HG03354 (cell line): Measurements from ENCODE around the gene HDGFL2.

Experiments
- ATAC-seq: cut with Tn5 transposase; IDR thresholded peaks from one replicate; pipeline ENCODE4 v1.9.1; 2021; ENCODE audit warnings: mild to moderate bottlenecking; ENCODE audit not compliant: unreplicated experiment, poor library complexity, severe bottlenecking

HDGFL2 gene

DNA sequence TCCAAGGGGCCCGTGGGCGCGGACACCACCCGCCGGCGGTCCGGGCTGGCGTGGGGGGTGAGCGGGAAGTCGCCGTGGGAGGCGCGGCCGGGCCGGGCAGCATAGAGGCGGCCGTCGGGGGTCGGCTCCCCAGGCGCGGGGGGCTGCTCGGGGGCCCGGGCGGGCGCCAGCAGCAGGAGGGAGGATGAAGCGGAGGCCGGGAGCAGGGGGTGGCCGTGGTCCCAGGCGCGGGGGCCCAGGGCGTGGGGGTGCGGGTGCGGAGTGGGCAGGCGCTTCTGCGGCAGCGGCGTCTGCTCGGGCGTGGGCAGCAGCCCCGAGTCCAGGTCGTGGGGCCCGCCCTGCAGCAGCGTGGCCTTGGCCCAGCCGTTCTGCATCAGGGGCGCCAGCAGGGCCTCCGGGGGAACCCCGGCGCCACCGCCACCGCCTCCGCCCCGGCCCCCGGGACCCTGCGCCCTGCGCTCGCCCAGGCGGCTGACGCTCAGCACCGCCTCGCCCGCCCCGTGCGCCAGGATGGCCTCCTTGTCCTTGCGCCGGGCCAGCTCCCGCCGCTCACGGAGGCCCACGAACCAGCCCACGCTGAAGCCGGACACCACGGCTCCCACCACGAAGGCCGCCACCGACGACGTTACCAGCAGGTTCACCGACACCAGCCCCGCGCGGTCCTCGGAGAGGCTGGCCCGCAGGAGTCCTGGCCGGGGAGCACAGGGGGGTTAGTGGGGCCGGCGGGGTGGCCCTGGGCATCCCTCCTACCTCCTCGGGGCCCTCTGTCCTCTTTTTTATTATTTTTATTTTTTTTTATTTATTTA lies 71.9 kb downstream of the HDGFL2 start:
- ATAC-seq: no peak

GRCh38 chr19:4547303-4548237 lies 75.5 kb downstream of the HDGFL2 start:
- ATAC-seq: no peak

GRCh38 chr19:4548238-4548584 lies 76.1 kb downstream of the HDGFL2 start:
- ATAC-seq: no peak

DNA sequence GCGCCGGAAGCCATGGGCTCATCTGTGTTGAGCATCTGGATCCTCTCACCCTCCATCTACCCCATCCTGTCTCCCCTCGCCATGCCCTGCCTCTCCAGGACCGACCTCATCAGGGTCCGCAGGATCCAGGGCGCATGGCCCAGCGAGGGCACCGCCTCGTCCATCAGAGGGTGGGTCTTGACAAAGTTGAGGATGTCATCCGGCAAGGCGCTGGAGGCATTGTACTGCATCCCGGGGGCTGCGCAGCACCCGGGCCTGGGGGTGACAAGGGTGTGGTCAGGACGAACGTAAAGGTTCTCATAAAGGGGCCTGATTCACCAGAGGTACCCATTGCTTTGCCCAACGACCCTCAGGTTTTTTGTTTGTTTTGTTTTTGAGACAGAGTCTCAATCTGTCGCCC lies 77.9 kb downstream of the HDGFL2 start:
- ATAC-seq: no peak

DNA sequence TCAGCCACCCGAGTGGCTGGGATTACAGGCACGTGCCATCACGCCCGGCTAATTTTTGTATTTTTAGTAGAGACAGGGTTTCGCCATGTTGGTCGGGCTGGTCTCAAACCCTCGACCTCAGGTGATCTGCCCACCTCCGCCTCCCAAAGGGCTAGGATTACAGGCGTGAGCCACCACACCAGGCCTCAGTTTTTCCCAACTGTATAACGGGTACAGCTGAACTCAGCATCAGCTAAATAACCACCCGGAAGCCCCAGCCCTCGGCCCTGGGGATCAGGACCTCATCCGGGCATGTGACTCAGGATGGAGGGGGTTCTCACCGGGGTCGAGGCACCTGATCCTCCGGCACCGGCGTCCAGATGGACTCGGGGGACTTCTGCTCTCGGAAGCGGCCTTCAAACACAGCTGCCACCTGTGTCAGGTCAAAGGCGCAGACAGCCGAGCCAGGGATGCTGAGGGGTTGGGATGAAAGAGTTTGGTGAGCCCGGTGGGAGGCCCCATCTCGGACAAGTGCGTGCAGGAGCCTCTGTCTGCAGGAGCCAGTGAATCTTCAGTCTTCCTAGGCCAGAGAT lies 78.5 kb downstream of the HDGFL2 start:
- ATAC-seq: no peak
